ENCODE data around the gene JAG2.

DNA sequence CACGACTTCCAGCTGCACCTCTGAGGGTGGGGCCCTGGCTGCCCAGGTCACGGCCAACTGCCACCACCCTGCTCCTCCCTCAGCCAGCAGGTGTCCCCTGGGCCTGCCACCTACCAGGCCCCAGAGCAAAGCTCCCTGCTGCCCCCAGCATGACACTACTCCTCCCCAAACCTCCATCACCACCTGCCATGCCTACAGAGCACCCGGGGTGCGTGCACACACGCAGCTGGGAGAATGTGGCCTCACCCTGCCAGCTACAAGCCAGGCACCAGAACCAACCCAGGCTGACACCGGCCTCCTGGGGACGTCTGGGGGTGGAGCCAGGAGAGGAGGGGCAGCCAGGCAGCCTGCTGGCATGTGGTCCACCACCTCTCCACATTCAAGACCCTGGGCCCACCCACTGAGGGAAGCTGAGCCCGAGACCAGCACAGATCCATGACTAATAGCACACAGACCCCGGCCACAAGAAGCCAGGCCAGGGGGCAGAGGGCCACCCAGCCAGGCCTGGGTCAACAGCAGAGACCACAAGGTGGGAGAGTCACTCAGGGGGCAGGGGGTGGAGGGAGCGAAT, 3.4 kb downstream of the JAG2 start:
- TF ChIP-seq, protein P1, sequence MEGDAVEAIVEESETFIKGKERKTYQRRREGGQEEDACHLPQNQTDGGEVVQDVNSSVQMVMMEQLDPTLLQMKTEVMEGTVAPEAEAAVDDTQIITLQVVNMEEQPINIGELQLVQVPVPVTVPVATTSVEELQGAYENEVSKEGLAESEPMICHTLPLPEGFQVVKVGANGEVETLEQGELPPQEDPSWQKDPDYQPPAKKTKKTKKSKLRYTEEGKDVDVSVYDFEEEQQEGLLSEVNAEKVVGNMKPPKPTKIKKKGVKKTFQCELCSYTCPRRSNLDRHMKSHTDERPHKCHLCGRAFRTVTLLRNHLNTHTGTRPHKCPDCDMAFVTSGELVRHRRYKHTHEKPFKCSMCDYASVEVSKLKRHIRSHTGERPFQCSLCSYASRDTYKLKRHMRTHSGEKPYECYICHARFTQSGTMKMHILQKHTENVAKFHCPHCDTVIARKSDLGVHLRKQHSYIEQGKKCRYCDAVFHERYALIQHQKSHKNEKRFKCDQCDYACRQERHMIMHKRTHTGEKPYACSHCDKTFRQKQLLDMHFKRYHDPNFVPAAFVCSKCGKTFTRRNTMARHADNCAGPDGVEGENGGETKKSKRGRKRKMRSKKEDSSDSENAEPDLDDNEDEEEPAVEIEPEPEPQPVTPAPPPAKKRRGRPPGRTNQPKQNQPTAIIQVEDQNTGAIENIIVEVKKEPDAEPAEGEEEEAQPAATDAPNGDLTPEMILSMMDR (tag by site-specific recombination; IDR thresholded peaks at IDR 0.05): peak; percentile 70; the same call in 1 of the 2 replicates
- TF ChIP-seq KLF9 (tag by site-specific recombination; IDR thresholded peaks at IDR 0.05; ENCODE audit: low read depth): no peak
- no peak for TF ChIP-seq ZNF549 (tag by site-specific recombination; IDR thresholded peaks at IDR 0.05)
